ENCODE data around the gene HDX.
"Not testable (repeated sequence)": the region's sequence is repeated elsewhere in the genome, so short reads cannot be mapped to it uniquely, and the experiment has no call there.

Gene HDX

GRCh38 chrX:84501798-84502628, at the start of gene HDX:
Gene HDX (minus strand): TSS chrX:84502453. CDS start chrX:84475397, 27,056 bp downstream.
- DNase-seq = peak; percentile 5 to 81 (median 66)

- not testable (repeated sequence) for DNase-seq
Observed at GRCh38 chrX:84541315-84541714, 39.1 kb upstream of the HDX start.

GRCh38 chrX:84537627-84538026, 35.4 kb upstream of the HDX start:
- DNase-seq = not testable (repeated sequence)

GRCh38 chrX:84488426-84488825, 13.8 kb downstream of the HDX start:
- no peak for DNase-seq

- no peak for DNase-seq
Observed at GRCh38 chrX:84487365-84488353, 14.6 kb downstream of the HDX start.

GRCh38 chrX:84479086-84479485, 23.2 kb downstream of the HDX start:
- no peak for DNase-seq

- no peak for DNase-seq
Observed at GRCh38 chrX:84477114-84477513, 25.1 kb downstream of the HDX start.

- DNase-seq = no peak
Observed at GRCh38 chrX:84475596-84475995, 26.7 kb downstream of the HDX start.

GRCh38 chrX:84475101-84475500, 27.2 kb downstream of the HDX start:
- DNase-seq = no peak

- DNase-seq = no peak
Observed at GRCh38 chrX:84469226-84469625, 33.0 kb downstream of the HDX start.

GRCh38 chrX:84467898-84468297, 34.4 kb downstream of the HDX start:
- DNase-seq = no peak

- DNase-seq = no peak
Observed at GRCh38 chrX:84453351-84454246, 48.7 kb downstream of the HDX start.

- no peak for DNase-seq
Observed at GRCh38 chrX:84441143-84441542, 61.1 kb downstream of the HDX start.

- peak in 2 of 14 donors; percentile 0 to 6 for DNase-seq
Observed at GRCh38 chrX:84415140-84415539, 87.1 kb downstream of the HDX start.

GRCh38 chrX:84363663-84364062, 138.6 kb downstream of the HDX start:
- DNase-seq = no peak

GRCh38 chrX:84363051-84363450, 139.2 kb downstream of the HDX start:
- DNase-seq = no peak

- no peak for DNase-seq
Observed at GRCh38 chrX:84362184-84362838, 139.9 kb downstream of the HDX start.

GRCh38 chrX:84358271-84358670, 144.0 kb downstream of the HDX start:
- DNase-seq = no peak

GRCh38 chrX:84357296-84357695, 145.0 kb downstream of the HDX start:
- no peak for DNase-seq

GRCh38 chrX:84340968-84341367, 161.3 kb downstream of the HDX start:
- DNase-seq = no peak

- DNase-seq = no peak
Observed at GRCh38 chrX:84339507-84340364, 162.5 kb downstream of the HDX start.
